MM.1S (cell line): ENCODE results near the gene CMTM7.

Experiments
- DNase-seq: peaks from one replicate; pipeline ENCODE4 v3.0.0-alpha.2; 2015
- H2AFZ ChIP-seq: fragments of 300-600 bp; sonication (generic); 2 replicates; pipeline ENCODE4 v1.6.0; 2016; ENCODE audit warnings: antibody characterized with exemption, low read length
- H3F3A ChIP-seq: fragments of 300-600 bp; sonication (generic); 2 replicates; pipeline ENCODE4 v1.6.1; 2016; ENCODE audit warnings: mild to moderate bottlenecking, antibody characterized with exemption, low read length, moderate library complexity, mixed read lengths; ENCODE audit not compliant: insufficient read depth
- H3K27ac ChIP-seq: fragments of 300-600 bp; sonication (generic); 2 replicates; pipeline ENCODE4 v1.5.1; 2016; ENCODE audit warnings: mild to moderate bottlenecking, low read length
- H3K27me3 ChIP-seq: fragments of 300-600 bp; sonication (generic); replicated peaks from 2 replicates; pipeline ENCODE4 v1.6.0; 2016; ENCODE audit warnings: low read length; ENCODE audit not compliant: insufficient read depth
- H3K36me3 ChIP-seq: fragments of 300-600 bp; sonication (generic); replicated peaks from 2 replicates; pipeline ENCODE4 v1.6.1; 2016; ENCODE audit warnings: mild to moderate bottlenecking, low read length, mixed read lengths; ENCODE audit not compliant: insufficient read depth
- H3K4me1 ChIP-seq: fragments of 300-600 bp; sonication (generic); 2 replicates; pipeline ENCODE4 v1.6.1; 2016; ENCODE audit warnings: low read length, mixed read lengths
- H3K4me2 ChIP-seq: fragments of 300-600 bp; sonication (generic); 2 replicates; pipeline ENCODE4 v1.6.0; 2016; ENCODE audit warnings: low read depth, low read length
- H3K4me3 ChIP-seq: fragments of 300-600 bp; sonication (generic); 2 replicates; pipeline ENCODE4 v1.5.1; 2016; ENCODE audit warnings: low read length, mixed read lengths
- H3K79me2 ChIP-seq: fragments of 300-600 bp; sonication (generic); 2 replicates; pipeline ENCODE4 v1.6.1; 2016; ENCODE audit warnings: mixed run types, low read length, mixed read lengths
- H3K9ac ChIP-seq: fragments of 300-600 bp; sonication (generic); 2 replicates; pipeline ENCODE4 v1.6.1; 2016; ENCODE audit warnings: low read length, mixed read lengths
- H3K9me2 ChIP-seq: fragments of 300-600 bp; sonication (generic); replicated peaks from 2 replicates; pipeline ENCODE4 v1.6.1; 2016; ENCODE audit warnings: mild to moderate bottlenecking, low read length, mixed read lengths; ENCODE audit not compliant: insufficient read depth
- H3K9me3 ChIP-seq: fragments of 300-600 bp; sonication (generic); replicated peaks from 2 replicates; pipeline ENCODE4 v1.6.1; 2016; ENCODE audit warnings: mild to moderate bottlenecking, low read length, mixed read lengths; ENCODE audit not compliant: insufficient read depth
- H4K20me1 ChIP-seq: fragments of 300-600 bp; sonication (generic); 2 replicates; pipeline ENCODE4 v1.6.1; 2016; ENCODE audit warnings: mild to moderate bottlenecking, low read length, moderate library complexity, mixed read lengths; ENCODE audit not compliant: insufficient read depth
- EZH2 ChIP-seq: fragments of 300-600 bp; sonication (generic); optimal IDR thresholded peaks from 2 replicates; pipeline ENCODE3; 2017; ENCODE audit warnings: low read depth, mild to moderate bottlenecking, antibody characterized with exemption, low read length, mixed read lengths
- EZH2phosphoT487 ChIP-seq: fragments of 300-600 bp; sonication (generic); IDR thresholded peaks from 2 replicates; pipeline ENCODE4 v1.6.1; 2018; ENCODE audit warnings: antibody characterized with exemption, low read length
- TF ChIP-seq, protein P1 (sequence below): fragments of 300-600 bp; sonication (generic); IDR thresholded peaks from 2 replicates; pipeline ENCODE4 v1.5.1; 2016; ENCODE audit warnings: antibody characterized with exemption, low read length, mixed read lengths

CMTM7 gene

DNA sequence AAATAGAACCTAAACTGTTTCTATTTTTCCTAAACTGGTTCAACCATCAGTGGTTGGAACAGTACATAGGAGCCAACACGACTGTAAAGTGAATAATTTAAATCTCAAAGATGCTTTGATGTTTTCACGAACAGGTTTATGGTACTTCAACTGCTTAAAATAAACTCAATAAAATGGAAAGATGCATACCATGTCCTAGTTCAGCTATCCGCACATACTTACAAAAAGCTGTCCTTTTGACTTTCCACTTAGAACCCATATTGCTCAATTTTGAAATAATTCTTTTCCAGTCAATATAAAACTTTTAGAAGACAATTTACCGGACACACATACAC lies 110.1 kb downstream of the CMTM7 start:
- Histone ChIP-seq H3K27ac (peak overlapping the region; percentile 86), H3K4me2 (peak overlapping the region; percentile 85), H3F3A (peaks cover 13% of the 10 kb centered on the region), H4K20me1 (no peaks in the 10 kb centered on the region), H3K79me2 (peaks cover 36% of the 10 kb centered on the region), H3K9me2 (no peaks in the 10 kb centered on the region), H3K4me3 (peak overlapping the region; percentile 99), H3K27me3 (no peaks in the 10 kb centered on the region), H2AFZ (peak overlapping the region; percentile 90), H3K9ac (peak overlapping the region; percentile 78), H3K9me3 (no peaks in the 10 kb centered on the region), H3K36me3 (no peaks in the 10 kb centered on the region), H3K4me1 (0 out of 2 replicates have a peak, but pooled peaks cover 3% of the 10 kb centered on the region)
- no peak for DNase-seq
- TF ChIP-seq, protein P1, sequence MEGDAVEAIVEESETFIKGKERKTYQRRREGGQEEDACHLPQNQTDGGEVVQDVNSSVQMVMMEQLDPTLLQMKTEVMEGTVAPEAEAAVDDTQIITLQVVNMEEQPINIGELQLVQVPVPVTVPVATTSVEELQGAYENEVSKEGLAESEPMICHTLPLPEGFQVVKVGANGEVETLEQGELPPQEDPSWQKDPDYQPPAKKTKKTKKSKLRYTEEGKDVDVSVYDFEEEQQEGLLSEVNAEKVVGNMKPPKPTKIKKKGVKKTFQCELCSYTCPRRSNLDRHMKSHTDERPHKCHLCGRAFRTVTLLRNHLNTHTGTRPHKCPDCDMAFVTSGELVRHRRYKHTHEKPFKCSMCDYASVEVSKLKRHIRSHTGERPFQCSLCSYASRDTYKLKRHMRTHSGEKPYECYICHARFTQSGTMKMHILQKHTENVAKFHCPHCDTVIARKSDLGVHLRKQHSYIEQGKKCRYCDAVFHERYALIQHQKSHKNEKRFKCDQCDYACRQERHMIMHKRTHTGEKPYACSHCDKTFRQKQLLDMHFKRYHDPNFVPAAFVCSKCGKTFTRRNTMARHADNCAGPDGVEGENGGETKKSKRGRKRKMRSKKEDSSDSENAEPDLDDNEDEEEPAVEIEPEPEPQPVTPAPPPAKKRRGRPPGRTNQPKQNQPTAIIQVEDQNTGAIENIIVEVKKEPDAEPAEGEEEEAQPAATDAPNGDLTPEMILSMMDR = no peak
- no peak for TF ChIP-seq EZH2phosphoT487
- TF ChIP-seq EZH2 = no peak

DNA sequence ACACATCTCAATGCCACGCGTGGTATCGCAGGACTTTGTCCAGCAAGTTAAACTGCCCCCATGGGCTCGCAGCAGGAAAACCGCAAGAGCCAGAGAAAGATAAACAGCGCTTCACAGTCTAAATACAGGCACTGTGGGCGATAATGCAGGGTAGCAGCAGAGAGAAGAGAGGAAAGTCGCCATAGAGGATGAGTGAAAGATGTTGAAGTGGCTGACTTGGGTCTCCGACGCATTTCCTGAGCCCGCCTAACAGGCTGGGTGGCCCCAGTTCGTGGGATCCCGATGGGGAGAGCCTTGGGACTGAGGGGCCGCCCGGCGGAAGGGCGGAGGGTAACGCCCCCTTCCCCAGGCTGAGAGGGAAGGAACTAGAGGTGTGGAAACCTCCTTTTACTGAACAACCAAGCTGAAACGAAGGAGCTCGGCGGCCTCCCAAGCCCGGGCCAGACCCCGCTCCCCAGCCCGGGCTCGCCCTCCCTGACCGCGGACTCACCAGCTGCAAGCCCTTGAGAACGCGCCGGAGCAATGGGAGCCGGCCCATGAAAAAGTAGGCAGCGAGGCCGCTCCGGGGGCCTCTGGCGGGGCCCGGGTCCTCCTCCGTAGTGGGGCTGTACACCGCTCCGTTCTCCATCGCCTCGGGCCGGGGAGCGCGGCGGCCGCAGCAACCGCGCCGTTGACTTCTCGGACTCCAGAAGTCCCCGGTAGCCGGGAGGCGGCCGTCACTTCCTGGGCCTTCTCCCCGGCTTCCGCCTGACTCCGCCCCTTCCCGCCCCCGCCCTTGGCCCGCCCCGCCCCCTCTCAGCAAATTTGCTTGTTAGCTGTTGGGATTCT lies 110.7 kb downstream of the CMTM7 start, which contains the start of gene CMTM6:
Gene CMTM6 (minus strand): TSS at position 735 of the 828 bp plus-strand sequence. CDS start 107 bp downstream, at position 628.
- Histone ChIP-seq H3K79me2 (peaks cover 34% of the 10 kb centered on the region), H3K4me3 (peak within 1 kb of the TSS; percentile 99), H3K27me3 (no peaks in the 10 kb centered on the region), H3K9me2 (no peaks in the 10 kb centered on the region), H3K9ac (peak within 1 kb of the TSS; percentile 78), H3F3A (peaks cover 13% of the 10 kb centered on the region), H3K27ac (peak within 1 kb of the TSS; percentile 86), H2AFZ (peak within 1 kb of the TSS; percentile 99), H3K4me1 (0 out of 2 replicates have a peak, but pooled peaks cover 3% of the 10 kb centered on the region), H4K20me1 (no peaks in the 10 kb centered on the region), H3K9me3 (no peaks in the 10 kb centered on the region), H3K36me3 (no peaks in the 10 kb centered on the region), H3K4me2 (peak within 1 kb of the TSS; percentile 85)
- peak; percentile 70 for DNase-seq
- TF ChIP-seq EZH2phosphoT487 (no peak), EZH2 (no peak)
- TF ChIP-seq, protein P1 = no peak

DNA sequence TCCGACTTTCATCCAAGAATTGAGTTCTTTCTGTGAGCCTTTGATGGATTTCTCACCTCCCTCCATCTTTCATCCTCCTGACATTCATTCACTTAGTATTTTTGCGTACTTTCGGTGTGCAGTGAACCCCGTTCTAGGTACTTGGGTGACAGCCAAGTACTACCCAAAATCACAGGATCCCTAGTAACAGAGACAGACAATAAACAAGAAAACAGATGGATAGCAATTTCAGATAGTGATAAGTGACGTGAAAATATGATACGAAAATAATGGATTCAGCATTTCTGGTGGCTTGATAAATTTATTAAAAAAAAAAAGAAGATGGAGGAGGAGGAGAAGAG lies 111.3 kb downstream of the CMTM7 start:
- Histone ChIP-seq H3K27ac (peak overlapping the region; percentile 18; the same call in 1 of the 2 replicates), H3K4me3 (peak overlapping the region; percentile 99), H3K4me2 (peak overlapping the region; percentile 80; the same call in 1 of the 2 replicates), H3K9me3 (no peaks in the 10 kb centered on the region), H3K27me3 (no peaks in the 10 kb centered on the region), H3K79me2 (peaks cover 34% of the 10 kb centered on the region), H2AFZ (peak overlapping the region; percentile 99), H3F3A (peaks cover 13% of the 10 kb centered on the region), H3K9ac (peak overlapping the region; percentile 52; the same call in 1 of the 2 replicates), H3K4me1 (0 out of 2 replicates have a peak, but pooled peaks cover 3% of the 10 kb centered on the region), H3K9me2 (no peaks in the 10 kb centered on the region), H4K20me1 (no peaks in the 10 kb centered on the region), H3K36me3 (no peaks in the 10 kb centered on the region)
- DNase-seq = peak; percentile 17
- TF ChIP-seq EZH2phosphoT487 = no peak
- TF ChIP-seq, protein P1 = no peak
- TF ChIP-seq EZH2 = no peak
